Stimulated activated CD4-positive, alpha-beta T cell treated with anti-CD3 and anti-CD28 coated beads, Interleukin-2, amount 100 ng/mL, for 48 hours (primary cell): Measurements from ENCODE around the gene P2RY8.
"Not testable (repeated sequence)": the region's sequence is repeated elsewhere in the genome, so short reads cannot be mapped to it uniquely, and the experiment has no call there.

ENCODE experiments used
- DNase-seq, 2 donors: peaks; one replicate each; pipeline ENCODE4 v3.0.0-alpha.2; 2020

Gene P2RY8

GRCh38 chrX:1542994-1543725, 6.2 kb upstream of the P2RY8 start:
- no peak for DNase-seq

- not testable (repeated sequence) for DNase-seq
These were observed 2.2 kb upstream of the P2RY8 start for GRCh38 chrX:1539146-1539545.

- not testable (repeated sequence) for DNase-seq
These were observed 718 bp upstream of the P2RY8 start for GRCh38 chrX:1537716-1538090.

GRCh38 chrX:1536712-1537030, 314 bp downstream of the P2RY8 start:
- DNase-seq = no peak

GRCh38 chrX:1535241-1536041, 1.5 kb downstream of the P2RY8 start:
- DNase-seq = peak in 1 of 2 donors; percentile 37

GRCh38 chrX:1534301-1535168, 2.5 kb downstream of the P2RY8 start:
- DNase-seq = no peak

GRCh38 chrX:1533058-1533457, 3.9 kb downstream of the P2RY8 start:
- DNase-seq = no peak

GRCh38 chrX:1531096-1531890, 5.7 kb downstream of the P2RY8 start:
- DNase-seq = no peak

- DNase-seq = no peak
These were observed 7.2 kb downstream of the P2RY8 start for GRCh38 chrX:1529756-1530155.

GRCh38 chrX:1529328-1529727, 7.7 kb downstream of the P2RY8 start:
- DNase-seq = no peak

- no peak for DNase-seq
These were observed 8.1 kb downstream of the P2RY8 start for GRCh38 chrX:1528884-1529203.

GRCh38 chrX:1528186-1528883, 8.7 kb downstream of the P2RY8 start:
- no peak for DNase-seq

GRCh38 chrX:1527457-1527856, 9.5 kb downstream of the P2RY8 start:
- no peak for DNase-seq

- no peak for DNase-seq
These were observed 10.4 kb downstream of the P2RY8 start for GRCh38 chrX:1526565-1526964.

- DNase-seq = no peak
These were observed 11.2 kb downstream of the P2RY8 start for GRCh38 chrX:1525583-1526355.

GRCh38 chrX:1524874-1525582, 12.0 kb downstream of the P2RY8 start:
- no peak for DNase-seq

GRCh38 chrX:1522905-1523304, 14.1 kb downstream of the P2RY8 start:
- DNase-seq = not testable (repeated sequence)

GRCh38 chrX:1521459-1521956, 15.5 kb downstream of the P2RY8 start:
- DNase-seq = peak; percentile 43 to 46

- no peak for DNase-seq
These were observed 16.6 kb downstream of the P2RY8 start for GRCh38 chrX:1520350-1520749.

- DNase-seq = no peak
These were observed 17.9 kb downstream of the P2RY8 start for GRCh38 chrX:1519022-1519497.
